GM12878 (cell line): Measurements from ENCODE around the gene ARHGAP6. TPM values are rescaled to one million over a fixed set of nuclear protein-coding genes. Genes with fewer than 3 reads are reported as not detected.
A peak's percentile ranks its signal among the peaks of the same experiment; 100 is the strongest.

ENCODE experiments used
- ATAC-seq: fragments of 200-7000 bp; cut with Tn5 transposase; 3 replicates; pipeline ENCODE4 v1.9.1; 2020; ENCODE audit warnings: mild to moderate bottlenecking, moderate library complexity
- BruUV-seq: library from RNA; stranded (reverse); fragments of 400-500 nt; replicated peaks from 2 replicates; lab custom pipeline; 2021; lab: Mats Ljungman, UMichigan
- CTCF ChIA-PET: fragments of 300-600 bp; sonication (Branson Sonifier 250); formaldehyde crosslinking; extraction: SDS; loops from one replicate; lab custom pipeline; 2021; ENCODE audit warnings: inconsistent platforms; lab: Yijun Ruan, JAX
- POLR2A ChIA-PET: fragments of 350-600 bp; formaldehyde crosslinking; extraction: SDS; loops from one replicate; lab custom pipeline; 2021; ENCODE audit warnings: inconsistent platforms; lab: Charles Lee
- RAD21 ChIA-PET: fragments of 300-600 bp; sonication (Branson Sonifier 250); formaldehyde crosslinking; loops from one replicate; lab custom pipeline; 2023; ENCODE audit warnings: antibody characterized with exemption; ENCODE audit not compliant: unreplicated experiment; lab: Charles Lee
- SMC1A ChIA-PET: fragments of 300-600 bp; sonication (Branson Sonifier 250); formaldehyde crosslinking; loops from one replicate; lab custom pipeline; 2023; ENCODE audit not compliant: unreplicated experiment, uncharacterized antibody; lab: Charles Lee
- DNase-seq: peaks from one replicate; pipeline ENCODE4 v3.0.0-alpha.2; 2011; ENCODE audit warnings: low read depth, low spot score
- FAIRE-seq: peaks from 3 replicates; lab custom pipeline; 2011; peaks lifted over from hg19 to GRCh38; lab: Jason Lieb, UNC
- H2AFZ ChIP-seq: 2 replicates; pipeline ENCODE4 v1.6.0; 2011; ENCODE audit warnings: low read depth, low read length, control low read depth; ENCODE audit not compliant: control insufficient read depth
- H3K27ac ChIP-seq: 2 replicates; pipeline ENCODE4 v1.5.1; 2011; ENCODE audit warnings: control low read depth; ENCODE audit not compliant: control insufficient read depth, insufficient read depth
- H3K27me3 ChIP-seq, 2 experiments: replicated peaks in 1 of 2; 2 replicates each; pipeline versions ENCODE4 v1.6.0 to v1.6.1; 2011; ENCODE audit warnings: low read length in 1 of 2; ENCODE audit not compliant: control insufficient read depth in 2 of 2, insufficient read depth in 2 of 2
- H3K36me3 ChIP-seq, 2 experiments: 2 replicates each; pipeline ENCODE4 v1.5.1; 2011; ENCODE audit warnings: low read length in 1 of 2; ENCODE audit not compliant: control insufficient read depth in 2 of 2, insufficient read depth in 2 of 2
- H3K4me1 ChIP-seq: 2 replicates; pipeline ENCODE4 v1.6.1; 2011; ENCODE audit warnings: mild to moderate bottlenecking, low read length, moderate library complexity, mixed read lengths; ENCODE audit not compliant: control insufficient read depth, insufficient read depth
- H3K4me2 ChIP-seq: 2 replicates; pipeline ENCODE4 v1.6.0; 2011; ENCODE audit warnings: control low read depth; ENCODE audit not compliant: control insufficient read depth, insufficient read depth
- H3K4me3 ChIP-seq: fragments of 200-600 bp; sonication (generic); 2 replicates; pipeline ENCODE4 v1.5.1; 2016
- H3K79me2 ChIP-seq: 2 replicates; pipeline ENCODE4 v1.6.0; 2011; ENCODE audit warnings: low read length; ENCODE audit not compliant: control insufficient read depth, insufficient read depth
- H3K9ac ChIP-seq: 2 replicates; pipeline ENCODE4 v1.8.0; 2011; ENCODE audit warnings: low read length, control low read depth, mixed read lengths; ENCODE audit not compliant: control insufficient read depth, insufficient read depth
- H3K9me3 ChIP-seq: replicated peaks from 3 replicates; pipeline ENCODE4 v1.5.1; 2011; ENCODE audit warnings: mild to moderate bottlenecking, low read length; ENCODE audit not compliant: control insufficient read depth, insufficient read depth
- H4K20me1 ChIP-seq: 2 replicates; pipeline ENCODE4 v1.6.0; 2011; ENCODE audit not compliant: control insufficient read depth, insufficient read depth
- BHLHE40 ChIP-seq, 2 experiments: fragments of 450-650 bp in 1 of 2; IDR thresholded peaks; 2 replicates each; pipeline ENCODE4 v1.6.1; 2011 to 2017; ENCODE audit warnings: low read depth in 2 of 2, borderline replicate concordance in 1 of 2, improper control_type of control experiment in 1 of 2, low read length in 1 of 2, mild to moderate bottlenecking in 1 of 2
- HCFC1 ChIP-seq: fragments of 150-350 bp; IDR thresholded peaks from 2 replicates; pipeline ENCODE4 v1.6.1; 2014; ENCODE audit warnings: low read length
- NFIC ChIP-seq: IDR thresholded peaks from 2 replicates; pipeline ENCODE4 v1.6.1; 2012; ENCODE audit warnings: low read depth, mild to moderate bottlenecking, inconsistent platforms, low read length, moderate library complexity
- POLR2A ChIP-seq: IDR thresholded peaks from 2 replicates; pipeline ENCODE4 v1.6.1; 2011; ENCODE audit warnings: low read depth, mild to moderate bottlenecking, low read length
- RELA ChIP-seq: fragments of 450-650 bp; IDR thresholded peaks from 2 replicates; pipeline ENCODE4 v1.8.0; 2014; ENCODE audit warnings: borderline replicate concordance; ENCODE audit not compliant: partially characterized antibody
- SIX5 ChIP-seq: IDR thresholded peaks from 2 replicates; pipeline ENCODE4 v1.6.1; 2011; ENCODE audit warnings: mild to moderate bottlenecking, low read depth, low read length, moderate library complexity; ENCODE audit not compliant: severe bottlenecking
- SMC3 ChIP-seq: IDR thresholded peaks from 2 replicates; pipeline ENCODE4 v1.6.1; 2011; ENCODE audit warnings: low read length, improper control_type of control experiment, borderline replicate concordance
- WGBS: methylation state at CpG from one replicate; pipeline ENCODE4 v1.1.6; 2016; ENCODE audit warnings: low lambda C conversion rate; ENCODE audit not compliant: insufficient replicate concordance, insufficient coverage; ENCODE audit errors: missing lambda C conversion rate; 5-methylcytosine and 5-hydroxymethylcytosine counted together
- in situ Hi-C: fragments of 300-500 bp; cut with MboI; formaldehyde crosslinking; loops from 9 replicates; pipeline ENCODE4 v1.14.3; 2018; ENCODE audit warnings: mixed read lengths
- intact Hi-C: fragments of 100-400 bp; cut with micrococcal nuclease; formaldehyde crosslinking; loops from one replicate; pipeline ENCODE4 v1.14.2; 2022; ENCODE audit not compliant: unreplicated experiment
- polyA plus RNA-seq, 11 experiments: library from polyadenylated mRNA; depleted of rRNA in 4 of 11; unstranded in 6 of 11; stranded (reverse) in 5 of 11; fragments of >200 nt; fragmentation: Nextera tagmentation in 4 of 11; fragmentation: Illumina TruSeq in 1 of 11; extraction: Ambion mirVana in 4 of 11; extraction: Trizol in 1 of 11; gene quantifications; 1 replicate in 1 of 11; 2 replicates in 10 of 11; pipeline versions ENCODE4 v1.2.1 to v1.2.3, GENCODE V29; 2011 to 2016; ENCODE audit warnings: inconsistent platforms in 2 of 11, missing spikeins in 2 of 11, low read depth in 1 of 11
- total RNA-seq, 4 experiments: library from RNA; depleted of rRNA in 3 of 4; stranded (reverse); fragments of >200 nt in 3 of 4; fragmentation: Illumina TruSeq in 1 of 4; extraction: Trizol in 1 of 4; gene quantifications; 2 replicates each; pipeline versions ENCODE4 v1.2.1 to v1.2.3, GENCODE V29; 2013 to 2021
- TF ChIP-seq, protein P1 (sequence below): fragments of 450-650 bp; IDR thresholded peaks from 2 replicates; pipeline ENCODE4 v1.6.1; 2016; ENCODE audit warnings: mild to moderate bottlenecking
- TF ChIP-seq, protein P2 (sequence below): fragments of 450-650 bp; formaldehyde crosslinking; IDR thresholded peaks from 2 replicates; pipeline ENCODE4 v1.5.0; 2022; ENCODE audit warnings: mild to moderate bottlenecking, missing genetic modification characterization

ARHGAP6 gene
- total and polyA plus RNA-seq, 10 of the 15 experiments (the other 5 are each of a cell fraction or from before 2014, with no cell fraction given) = 0.20 to 1.8 (median 0.76) TPM

DNA sequence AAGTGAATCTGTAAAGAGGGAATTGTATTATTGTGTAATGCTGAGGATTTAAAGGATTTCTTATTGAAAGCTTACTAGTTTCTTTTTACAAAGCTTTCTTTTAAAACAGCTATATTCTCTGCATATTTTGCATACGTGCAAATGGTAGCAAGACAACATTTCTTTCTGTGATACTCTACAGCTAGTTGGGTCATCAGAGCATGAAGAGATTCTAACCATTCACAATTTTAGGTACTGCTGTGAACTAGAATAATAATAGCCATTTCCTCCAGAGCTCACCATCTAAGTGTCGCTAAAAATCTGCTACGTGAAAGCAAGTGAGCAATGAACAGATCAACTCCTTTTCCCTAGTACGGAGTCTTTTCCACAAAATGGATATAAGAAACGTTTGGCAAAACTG lies 37.3 kb downstream of the ARHGAP6 start:
- in situ Hi-C loops (no loop called here), intact Hi-C loops (no loop called here)
- 11% methylated on average over 5 of the region's 5 CpGs for WGBS
- ChIA-PET POLR2A (interaction anchor here (0.6 kb wide), 1 partner anchor 49 kb away, joined by 3 read pairs; no protein-coding TSS in a partner anchor), CTCF (interaction anchor here (1.3 kb wide), 2 partner anchors 10 to 70 kb away, joined by 3 to 5 read pairs; no protein-coding TSS in a partner anchor), SMC1A (interaction anchor here (0.7 to 3.0 kb wide), 7 partner anchors 9 to 133 kb away, joined by 3 to 17 read pairs (median 4); no protein-coding TSS in a partner anchor), RAD21 (interaction anchor here (1.2 to 1.3 kb wide), 2 partner anchors 48 to 143 kb away, joined by 3 to 4 read pairs; no protein-coding TSS in a partner anchor)
- no peaks in the 10 kb centered on the region; a peak in 1 of 4 replicates for H3K27me3 ChIP-seq
- DNase-seq (no peak), FAIRE-seq (peak; percentile 52), ATAC-seq (peak; percentile 51)
- no peaks in the 10 kb centered on the region for H3K79me2 ChIP-seq
- no peaks in the 10 kb centered on the region for H3K4me1 ChIP-seq
- H3K27ac ChIP-seq = no peak overlapping the region
- H3K4me2 ChIP-seq = peak overlapping the region; percentile 44
- H4K20me1 ChIP-seq = no peaks in the 10 kb centered on the region
- BruUV-seq = no TSS peak
- no peaks in the 10 kb centered on the region; the same call in 2 of the 3 replicates for H3K9me3 ChIP-seq
- H3K36me3 ChIP-seq = no peaks in the 10 kb centered on the region
- no peak overlapping the region for H3K9ac ChIP-seq
- H2AFZ ChIP-seq = peak overlapping the region; percentile 35; the same call in 1 of the 2 replicates
- TF ChIP-seq, protein P1, sequence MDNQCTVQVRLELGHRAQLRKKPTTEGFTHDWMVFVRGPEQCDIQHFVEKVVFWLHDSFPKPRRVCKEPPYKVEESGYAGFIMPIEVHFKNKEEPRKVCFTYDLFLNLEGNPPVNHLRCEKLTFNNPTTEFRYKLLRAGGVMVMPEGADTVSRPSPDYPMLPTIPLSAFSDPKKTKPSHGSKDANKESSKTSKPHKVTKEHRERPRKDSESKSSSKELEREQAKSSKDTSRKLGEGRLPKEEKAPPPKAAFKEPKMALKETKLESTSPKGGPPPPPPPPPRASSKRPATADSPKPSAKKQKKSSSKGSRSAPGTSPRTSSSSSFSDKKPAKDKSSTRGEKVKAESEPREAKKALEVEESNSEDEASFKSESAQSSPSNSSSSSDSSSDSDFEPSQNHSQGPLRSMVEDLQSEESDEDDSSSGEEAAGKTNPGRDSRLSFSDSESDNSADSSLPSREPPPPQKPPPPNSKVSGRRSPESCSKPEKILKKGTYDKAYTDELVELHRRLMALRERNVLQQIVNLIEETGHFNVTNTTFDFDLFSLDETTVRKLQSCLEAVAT = no peak
- H3K4me3 ChIP-seq = no peak overlapping the region

DNA sequence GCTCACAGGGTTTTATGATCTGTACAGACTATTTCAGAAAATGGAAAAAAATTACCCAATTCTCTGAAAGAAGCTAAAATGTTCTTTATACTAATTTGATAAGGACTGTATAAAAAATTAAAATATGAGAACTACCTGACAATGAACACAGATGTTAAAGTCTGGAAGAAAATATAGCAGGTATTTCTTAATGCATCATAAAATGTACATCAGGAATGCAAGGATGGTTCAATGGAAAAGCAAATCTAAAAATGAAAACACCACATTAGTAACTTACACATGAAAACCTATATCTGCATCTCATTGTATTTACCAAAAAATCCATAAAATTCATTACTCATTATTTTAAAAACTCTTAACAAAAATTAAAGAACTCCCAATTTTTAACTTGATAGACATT lies 39.4 kb downstream of the ARHGAP6 start:
- no peaks in the 10 kb centered on the region; the same call in 2 of the 3 replicates for H3K9me3 ChIP-seq
- H3K79me2 ChIP-seq = no peaks in the 10 kb centered on the region
- H3K36me3 ChIP-seq = no peaks in the 10 kb centered on the region
- H3K4me3 ChIP-seq = no peak overlapping the region
- H3K27ac ChIP-seq = no peak overlapping the region
- FAIRE-seq (no peak), ATAC-seq (no peak)
- POLR2A ChIA-PET = no interaction called here
- in situ Hi-C loops = no loop called here
- TF ChIP-seq NFIC (no peak), SMC3 (no peak), POLR2A (no peak), BHLHE40 (IDR thresholded peaks at IDR 0.05; ENCODE audit: borderline replicate concordance in 1 of 2, low read depth in 2 of 2, low read length in 1 of 2) (no peak), SIX5 (no peak), RELA (no peak), HCFC1 (no peak)
- TF ChIP-seq, protein P2, sequence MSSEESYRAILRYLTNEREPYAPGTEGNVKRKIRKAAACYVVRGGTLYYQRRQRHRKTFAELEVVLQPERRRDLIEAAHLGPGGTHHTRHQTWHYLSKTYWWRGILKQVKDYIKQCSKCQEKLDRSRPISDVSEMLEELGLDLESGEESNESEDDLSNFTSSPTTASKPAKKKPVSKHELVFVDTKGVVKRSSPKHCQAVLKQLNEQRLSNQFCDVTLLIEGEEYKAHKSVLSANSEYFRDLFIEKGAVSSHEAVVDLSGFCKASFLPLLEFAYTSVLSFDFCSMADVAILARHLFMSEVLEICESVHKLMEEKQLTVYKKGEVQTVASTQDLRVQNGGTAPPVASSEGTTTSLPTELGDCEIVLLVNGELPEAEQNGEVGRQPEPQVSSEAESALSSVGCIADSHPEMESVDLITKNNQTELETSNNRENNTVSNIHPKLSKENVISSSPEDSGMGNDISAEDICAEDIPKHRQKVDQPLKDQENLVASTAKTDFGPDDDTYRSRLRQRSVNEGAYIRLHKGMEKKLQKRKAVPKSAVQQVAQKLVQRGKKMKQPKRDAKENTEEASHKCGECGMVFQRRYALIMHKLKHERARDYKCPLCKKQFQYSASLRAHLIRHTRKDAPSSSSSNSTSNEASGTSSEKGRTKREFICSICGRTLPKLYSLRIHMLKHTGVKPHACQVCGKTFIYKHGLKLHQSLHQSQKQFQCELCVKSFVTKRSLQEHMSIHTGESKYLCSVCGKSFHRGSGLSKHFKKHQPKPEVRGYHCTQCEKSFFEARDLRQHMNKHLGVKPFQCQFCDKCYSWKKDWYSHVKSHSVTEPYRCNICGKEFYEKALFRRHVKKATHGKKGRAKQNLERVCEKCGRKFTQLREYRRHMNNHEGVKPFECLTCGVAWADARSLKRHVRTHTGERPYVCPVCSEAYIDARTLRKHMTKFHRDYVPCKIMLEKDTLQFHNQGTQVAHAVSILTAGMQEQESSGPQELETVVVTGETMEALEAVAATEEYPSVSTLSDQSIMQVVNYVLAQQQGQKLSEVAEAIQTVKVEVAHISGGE = no peak
- TF ChIP-seq, all 136 proteins: peak for 0
- BruUV-seq = no TSS peak
- ChIA-PET CTCF (no interaction called here), RAD21 (no interaction called here), SMC1A (no interaction called here)
- no peaks in the 10 kb centered on the region; a peak in 1 of 4 replicates for H3K27me3 ChIP-seq
- H3K9ac ChIP-seq = no peak overlapping the region
- H3K4me2 ChIP-seq = no peak overlapping the region
- intact Hi-C loops = no loop called here
- no peaks in the 10 kb centered on the region for H4K20me1 ChIP-seq
- no peaks in the 10 kb centered on the region for H3K4me1 ChIP-seq
- DNase-seq = no peak
- H2AFZ ChIP-seq = no peak overlapping the region
